ENCODE measurements around the gene HUS1B. TPM values are rescaled to one million over a fixed set of nuclear protein-coding genes. Genes with fewer than 3 reads are reported as not detected.
"Not testable (repeated sequence)": the region's sequence is repeated elsewhere in the genome, so short reads cannot be mapped to it uniquely, and the experiment has no call there.

HUS1B gene
- total RNA-seq, 1 donor from 2014 or later = 0.67 TPM

DNA sequence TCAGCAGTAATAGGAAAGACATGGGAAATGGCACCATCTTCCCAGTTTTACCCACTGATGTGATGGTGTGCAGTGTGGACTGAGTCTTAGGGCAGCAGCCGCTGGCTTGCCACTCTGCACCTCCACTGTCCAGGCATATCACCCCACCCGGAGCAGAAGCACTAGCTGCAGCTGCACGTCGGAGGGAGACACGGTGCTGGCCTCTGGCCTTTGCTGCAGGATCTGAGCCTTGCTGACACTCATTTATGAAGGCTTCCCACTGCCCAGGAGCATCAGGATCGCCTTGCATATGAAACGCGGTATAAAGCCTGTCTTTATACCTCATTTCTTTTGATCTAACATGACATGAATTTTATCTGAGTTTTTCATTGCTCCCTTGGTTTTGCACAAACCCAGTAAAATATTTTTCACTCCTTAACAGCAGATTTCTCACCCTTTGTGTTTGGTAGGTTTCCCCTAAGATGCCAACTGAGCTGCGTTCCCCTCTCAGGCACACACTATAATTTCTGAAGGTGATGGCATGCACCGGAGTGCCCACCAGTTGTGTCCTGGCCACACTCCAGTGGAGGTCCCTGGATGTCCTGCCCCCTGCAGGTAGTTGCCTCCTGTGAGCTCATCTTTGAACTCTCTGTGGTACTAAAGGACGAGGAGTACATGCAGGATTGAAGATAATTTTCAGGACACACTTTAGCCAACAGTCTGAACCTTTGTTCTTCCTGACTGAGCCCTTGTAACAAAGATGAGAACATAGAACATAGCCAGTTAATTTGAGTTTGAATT, 45.0 kb upstream of the HUS1B start:
- Mint-ChIP-seq H3K36me3 (ENCODE audit: insufficient read depth) (no peaks in the 10 kb centered on the region), H3K4me3 (ENCODE audit: low read depth) (no peak overlapping the region), H3K27me3 (no peaks in the 10 kb centered on the region), H3K9me3 (ENCODE audit: low read depth) (no peaks in the 10 kb centered on the region), H3K4me1 (ENCODE audit: low read depth) (peaks cover 7% of the 10 kb centered on the region), H3K27ac (no peak overlapping the region)
- TF ChIP-seq, protein P1, sequence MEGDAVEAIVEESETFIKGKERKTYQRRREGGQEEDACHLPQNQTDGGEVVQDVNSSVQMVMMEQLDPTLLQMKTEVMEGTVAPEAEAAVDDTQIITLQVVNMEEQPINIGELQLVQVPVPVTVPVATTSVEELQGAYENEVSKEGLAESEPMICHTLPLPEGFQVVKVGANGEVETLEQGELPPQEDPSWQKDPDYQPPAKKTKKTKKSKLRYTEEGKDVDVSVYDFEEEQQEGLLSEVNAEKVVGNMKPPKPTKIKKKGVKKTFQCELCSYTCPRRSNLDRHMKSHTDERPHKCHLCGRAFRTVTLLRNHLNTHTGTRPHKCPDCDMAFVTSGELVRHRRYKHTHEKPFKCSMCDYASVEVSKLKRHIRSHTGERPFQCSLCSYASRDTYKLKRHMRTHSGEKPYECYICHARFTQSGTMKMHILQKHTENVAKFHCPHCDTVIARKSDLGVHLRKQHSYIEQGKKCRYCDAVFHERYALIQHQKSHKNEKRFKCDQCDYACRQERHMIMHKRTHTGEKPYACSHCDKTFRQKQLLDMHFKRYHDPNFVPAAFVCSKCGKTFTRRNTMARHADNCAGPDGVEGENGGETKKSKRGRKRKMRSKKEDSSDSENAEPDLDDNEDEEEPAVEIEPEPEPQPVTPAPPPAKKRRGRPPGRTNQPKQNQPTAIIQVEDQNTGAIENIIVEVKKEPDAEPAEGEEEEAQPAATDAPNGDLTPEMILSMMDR (IDR thresholded peaks at IDR 0.05; ENCODE audit: unreplicated experiment) = peak; percentile 29
- no peak for DNase-seq (ENCODE audit: low spot score, unreplicated experiment)

DNA sequence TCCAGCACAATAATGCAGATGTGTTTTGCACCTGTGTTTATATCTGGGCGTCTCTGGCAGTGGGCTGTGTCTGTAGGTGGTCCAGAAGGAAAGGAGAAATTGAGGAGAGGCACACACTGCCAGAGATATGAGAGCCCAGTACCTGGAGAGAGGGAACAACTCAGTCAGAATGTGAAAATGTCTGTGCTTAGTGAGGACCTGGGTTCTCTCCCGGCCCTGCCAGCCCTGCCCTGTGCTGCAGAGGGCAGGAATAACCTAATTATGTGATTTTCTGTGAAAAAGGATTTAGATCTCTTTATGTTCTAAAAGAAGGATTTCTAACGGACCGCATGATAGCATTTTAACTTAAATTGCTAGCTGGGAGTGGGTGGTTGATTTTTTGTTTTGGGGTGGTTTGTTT, 44.3 kb upstream of the HUS1B start:
- Mint-ChIP-seq H3K4me3 (ENCODE audit: low read depth) (no peak overlapping the region), H3K27ac (no peak overlapping the region), H3K27me3 (no peaks in the 10 kb centered on the region), H3K36me3 (ENCODE audit: insufficient read depth) (no peaks in the 10 kb centered on the region), H3K9me3 (ENCODE audit: low read depth) (no peaks in the 10 kb centered on the region), H3K4me1 (ENCODE audit: low read depth) (peaks cover 7% of the 10 kb centered on the region)
- TF ChIP-seq, protein P1 (IDR thresholded peaks at IDR 0.05; ENCODE audit: unreplicated experiment) = no peak
- no peak for DNase-seq (ENCODE audit: low spot score, unreplicated experiment)

DNA sequence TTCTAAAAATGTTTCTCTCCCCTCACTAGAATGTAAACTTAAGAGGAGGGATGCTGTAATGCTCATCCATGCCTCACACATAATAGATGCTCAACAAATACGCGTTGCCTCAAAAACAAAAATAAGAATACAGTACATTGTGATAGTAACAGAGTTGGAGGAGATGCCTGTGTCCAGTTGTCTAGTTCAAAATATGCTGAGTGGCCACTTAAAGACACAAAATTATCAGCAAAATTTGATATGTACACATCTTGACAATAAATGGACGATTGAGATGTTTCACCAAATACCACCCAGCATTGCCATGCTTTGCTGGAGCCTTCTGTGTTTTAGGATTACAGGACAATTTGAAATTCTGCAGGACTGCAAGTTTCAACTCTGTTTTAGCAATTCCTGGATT, 43.6 kb upstream of the HUS1B start:
- TF ChIP-seq, protein P1 (IDR thresholded peaks at IDR 0.05; ENCODE audit: unreplicated experiment) = no peak
- Mint-ChIP-seq H3K27ac (no peak overlapping the region), H3K36me3 (ENCODE audit: insufficient read depth) (no peaks in the 10 kb centered on the region), H3K4me3 (ENCODE audit: low read depth) (no peak overlapping the region), H3K9me3 (ENCODE audit: low read depth) (no peaks in the 10 kb centered on the region), H3K27me3 (no peaks in the 10 kb centered on the region), H3K4me1 (ENCODE audit: low read depth) (peaks cover 7% of the 10 kb centered on the region)
- no peak for DNase-seq (ENCODE audit: low spot score, unreplicated experiment)

DNA sequence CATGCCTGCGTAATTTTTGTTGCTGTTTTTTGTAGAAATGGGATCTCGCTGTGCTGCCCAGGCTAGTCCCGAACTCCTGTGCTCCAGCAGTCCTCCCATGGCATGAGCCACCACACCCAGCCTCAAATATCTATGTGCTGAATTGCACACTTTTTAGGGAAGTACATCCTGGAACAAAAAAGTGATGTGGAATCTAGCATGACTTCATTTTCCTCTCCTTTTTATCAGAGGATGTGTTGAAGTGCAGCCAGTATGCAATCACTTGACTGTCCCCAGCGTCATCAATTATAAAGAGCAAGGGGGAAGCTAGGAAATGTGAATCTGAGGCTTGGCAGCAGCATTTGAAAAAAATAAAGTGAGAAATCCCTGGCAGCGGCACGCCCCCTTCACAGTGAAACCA, 42.4 kb upstream of the HUS1B start:
- DNase-seq (ENCODE audit: low spot score, unreplicated experiment) = no peak
- Mint-ChIP-seq H3K27me3 (no peaks in the 10 kb centered on the region), H3K4me1 (ENCODE audit: low read depth) (no peaks in the 10 kb centered on the region), H3K36me3 (ENCODE audit: insufficient read depth) (no peaks in the 10 kb centered on the region), H3K9me3 (ENCODE audit: low read depth) (no peaks in the 10 kb centered on the region), H3K4me3 (ENCODE audit: low read depth) (no peak overlapping the region), H3K27ac (no peak overlapping the region)
- TF ChIP-seq, protein P1 (IDR thresholded peaks at IDR 0.05; ENCODE audit: unreplicated experiment) = no peak

DNA sequence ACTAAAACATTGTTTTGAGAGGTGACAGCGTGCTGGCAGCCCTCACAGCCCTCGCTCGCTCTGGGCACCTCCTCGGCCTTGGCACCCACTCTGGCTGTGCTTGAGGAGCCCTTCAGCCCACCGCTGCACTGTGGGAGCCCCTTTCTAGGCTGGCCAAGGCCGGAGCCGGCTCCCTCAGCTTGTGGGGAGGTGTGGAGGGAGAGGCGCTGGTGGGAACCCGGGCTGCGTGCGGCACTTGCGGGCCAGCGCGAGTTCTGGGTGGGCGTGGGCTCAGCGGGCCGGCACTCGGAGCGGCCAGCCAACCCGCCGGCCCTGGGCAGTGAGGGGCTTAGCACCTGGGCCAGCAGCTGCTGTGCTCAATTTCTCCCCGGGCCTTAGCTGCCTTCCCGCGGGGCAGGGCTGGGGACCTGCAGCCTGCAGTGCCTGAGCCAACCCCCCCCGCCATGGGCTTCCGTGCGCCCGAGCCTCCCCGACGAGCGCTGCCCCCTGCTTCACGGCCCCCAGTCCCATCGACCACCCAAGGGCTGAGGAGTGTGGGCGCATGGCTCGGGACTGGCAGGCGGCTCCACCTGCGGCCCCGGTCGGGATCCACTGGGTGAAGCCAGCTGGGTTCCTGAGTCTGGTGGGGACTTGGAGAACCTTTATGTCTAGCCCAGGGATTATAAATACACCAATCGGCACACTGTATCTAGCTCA, 37.7 kb upstream of the HUS1B start:
- H3K9me3 Mint-ChIP-seq (ENCODE audit: low read depth); H3K36me3 Mint-ChIP-seq (ENCODE audit: insufficient read depth); H3K27ac Mint-ChIP-seq; DNase-seq (ENCODE audit: low spot score, unreplicated experiment); H3K27me3 Mint-ChIP-seq: not testable (repeated sequence)
- Mint-ChIP-seq H3K4me1 (ENCODE audit: low read depth) (peaks cover 11% of the 10 kb centered on the region), H3K4me3 (ENCODE audit: low read depth) (peak overlapping the region; percentile 6)

DNA sequence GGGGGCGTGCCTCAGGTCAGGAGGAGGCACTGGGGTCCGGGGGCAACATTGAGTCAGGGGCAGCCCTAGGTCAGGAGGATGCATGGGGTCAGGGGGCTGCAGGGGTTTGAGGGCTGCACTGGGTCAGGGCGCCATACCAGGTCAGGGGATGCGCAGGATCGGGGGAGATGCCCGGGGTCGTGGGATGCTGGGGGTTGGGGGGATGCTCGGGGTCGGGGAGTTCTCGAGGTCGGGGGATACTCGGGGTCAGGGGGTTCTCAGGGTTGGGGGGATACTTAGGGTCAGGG, 36.8 kb upstream of the HUS1B start:
- DNase-seq (ENCODE audit: low spot score, unreplicated experiment) = no peak
- H3K4me1 Mint-ChIP-seq (ENCODE audit: low read depth) = peaks cover 11% of the 10 kb centered on the region
- no peaks in the 10 kb centered on the region for H3K9me3 Mint-ChIP-seq (ENCODE audit: low read depth)
- TF ChIP-seq, protein P1 (IDR thresholded peaks at IDR 0.05; ENCODE audit: unreplicated experiment) = no peak
- H3K27me3 Mint-ChIP-seq = no peaks in the 10 kb centered on the region
- H3K27ac Mint-ChIP-seq = no peak overlapping the region
- H3K36me3 Mint-ChIP-seq (ENCODE audit: insufficient read depth) = peaks cover 1% of the 10 kb centered on the region
- peak overlapping the region; percentile 91 for H3K4me3 Mint-ChIP-seq (ENCODE audit: low read depth)

All from progenitor cell of endocrine pancreas (in vitro differentiated cells).